Caco-2 (cell line): ENCODE measurements around the gene CPO. TPM values are rescaled to one million over a fixed set of nuclear protein-coding genes. Genes with fewer than 3 reads are reported as not detected.

ENCODE experiments used
- BruUV-seq: library from RNA; stranded (reverse); fragments of 400-500 nt; replicated peaks from 2 replicates; lab custom pipeline; 2021; lab: Mats Ljungman, UMichigan
- CTCF ChIA-PET: fragments of 300-600 bp; sonication (Branson Sonifier 250); formaldehyde crosslinking; loops from one replicate; lab custom pipeline; 2022; ENCODE audit warnings: antibody characterized with exemption; lab: Charles Lee
- POLR2A ChIA-PET: fragments of 300-600 bp; sonication (Branson Sonifier 250); formaldehyde crosslinking; loops from one replicate; lab custom pipeline; 2022; ENCODE audit warnings: antibody characterized with exemption; lab: Charles Lee
- DNase-seq, 2 experiments: peaks; one replicate each; pipeline versions ENCODE4 v3.0.0 to v3.0.0-alpha.2; 2020 to 2022
- H3K27me3 ChIP-seq: replicated peaks from 2 replicates; pipeline ENCODE4 v1.6.0; 2011; ENCODE audit warnings: low read length; ENCODE audit not compliant: control insufficient read depth, insufficient read depth
- H3K36me3 ChIP-seq: 2 replicates; pipeline ENCODE4 v1.5.1; 2011; ENCODE audit warnings: low read length; ENCODE audit not compliant: control insufficient read depth, insufficient read depth
- H3K4me1 ChIP-seq: fragments of 250-450 bp; sonication (Bioruptor Pico); 2 replicates; pipeline ENCODE4 v1.5.1; 2020; ENCODE audit warnings: mild to moderate bottlenecking
- H3K4me3 ChIP-seq: 2 replicates; pipeline ENCODE4 v1.5.1; 2011; ENCODE audit warnings: low read depth, mild to moderate bottlenecking, control low read depth, low read length
- H3K9me3 ChIP-seq: fragments of 250-450 bp; sonication (Bioruptor Pico); 2 replicates; pipeline ENCODE4 v1.5.1; 2020; ENCODE audit warnings: mild to moderate bottlenecking, moderate library complexity
- H3K27ac Mint-ChIP-seq: one replicate; pipeline ENCODE4 v1.8.0; 2022; ENCODE audit warnings: mixed read lengths; ENCODE audit not compliant: unreplicated experiment
- H3K27me3 Mint-ChIP-seq: one replicate; pipeline ENCODE4 v1.8.0; 2022; ENCODE audit warnings: mixed read lengths; ENCODE audit not compliant: insufficient read depth, unreplicated experiment
- H3K36me3 Mint-ChIP-seq: one replicate; pipeline ENCODE4 v1.8.0; 2022; ENCODE audit warnings: mild to moderate bottlenecking, mixed read lengths; ENCODE audit not compliant: insufficient read depth, unreplicated experiment
- H3K4me1 Mint-ChIP-seq: one replicate; pipeline ENCODE4 v1.8.0; 2022; ENCODE audit warnings: low read depth, mixed read lengths; ENCODE audit not compliant: unreplicated experiment
- H3K4me3 Mint-ChIP-seq: one replicate; pipeline ENCODE4 v1.8.0; 2022; ENCODE audit warnings: mild to moderate bottlenecking, moderate library complexity, mixed read lengths; ENCODE audit not compliant: unreplicated experiment
- H3K9me3 Mint-ChIP-seq: one replicate; pipeline ENCODE4 v1.8.0; 2022; ENCODE audit warnings: mixed read lengths; ENCODE audit not compliant: unreplicated experiment
- CTCF ChIP-seq, 2 experiments: fragments of 200-600 bp in 1 of 2; IDR thresholded peaks; 1 replicate in 1 of 2; 2 replicates in 1 of 2; pipeline versions ENCODE4 v1.5.1 to v1.8.0; 2011 to 2022; ENCODE audit warnings: antibody characterized with exemption in 1 of 2, control low read depth in 1 of 2, inconsistent platforms in 1 of 2, low read depth in 1 of 2, low read length in 1 of 2, mild to moderate bottlenecking in 1 of 2, moderate library complexity in 1 of 2; ENCODE audit not compliant: insufficient read depth in 1 of 2, severe bottlenecking in 1 of 2, unreplicated experiment in 1 of 2
- intact Hi-C: fragments of 100-400 bp; cut with micrococcal nuclease; formaldehyde crosslinking; loops from one replicate; pipeline ENCODE4 v1.10.0; 2022; ENCODE audit not compliant: unreplicated experiment
- total RNA-seq: library from RNA; stranded (reverse); gene quantifications from 2 replicates; pipeline ENCODE4 v1.2.3, GENCODE V29; 2022

The CPO gene
- total RNA-seq, 1 experiment from 2014 or later, result not detected

GRCh38 chr2:206988884-206989283 is 49.6 kb downstream of the CPO start:
- DNase-seq, result no peak
- Histone ChIP-seq H3K36me3 (no peaks in the 10 kb centered on the region), H3K9me3 (no peaks in the 10 kb centered on the region), H3K27me3 (no peaks in the 10 kb centered on the region), H3K4me1 (no peaks in the 10 kb centered on the region), H3K4me3 (no peak overlapping the region)
- Mint-ChIP-seq H3K27ac (no peak overlapping the region), H3K27me3 (peaks cover 17% of the 10 kb centered on the region), H3K36me3 (no peaks in the 10 kb centered on the region), H3K4me1 (no peaks in the 10 kb centered on the region), H3K4me3 (no peak overlapping the region), H3K9me3 (no peaks in the 10 kb centered on the region)
- intact Hi-C loops, result loop anchor here (1.0 kb wide), 2 partner anchors 189 to 296 kb away; no protein-coding TSS in a partner anchor
- TF ChIP-seq CTCF (IDR thresholded peaks at IDR 0.05; ENCODE audit: insufficient read depth in 1 of 2, low read depth in 1 of 2, low read length in 1 of 2, severe bottlenecking in 1 of 2, unreplicated experiment in 1 of 2), result no peak
- CTCF ChIA-PET, result interaction anchor here (0.5 kb wide), 1 partner anchor 149 kb away, joined by 4 read pairs; no protein-coding TSS in a partner anchor
- no TSS peak for BruUV-seq
- POLR2A ChIA-PET, result no interaction called here

DNA sequence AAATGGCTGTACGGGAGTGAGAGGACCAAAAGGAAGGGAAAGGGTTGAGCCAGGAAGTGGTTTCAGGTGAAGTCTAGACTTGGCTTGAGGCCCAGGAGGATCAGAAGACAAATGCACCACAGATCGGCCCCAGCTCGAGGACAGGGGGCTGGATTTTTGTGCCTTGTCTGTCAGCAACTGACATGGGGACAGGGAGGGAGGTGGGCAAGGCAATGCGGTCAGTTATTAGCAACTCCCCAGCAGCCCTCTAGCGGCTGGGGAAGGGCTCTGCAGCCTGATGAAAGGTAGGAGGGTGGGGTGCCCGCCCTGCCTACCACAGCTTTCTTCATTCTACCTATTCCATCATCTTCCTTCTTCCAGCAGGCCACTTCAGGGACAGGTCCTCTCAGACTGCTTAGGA is 50.0 kb downstream of the CPO start:
- Histone ChIP-seq H3K9me3 (no peaks in the 10 kb centered on the region), H3K36me3 (no peaks in the 10 kb centered on the region), H3K27me3 (no peaks in the 10 kb centered on the region), H3K4me3 (no peak overlapping the region), H3K4me1 (no peaks in the 10 kb centered on the region)
- CTCF ChIA-PET, result interaction anchor here (0.5 kb wide), 1 partner anchor 150 kb away, joined by 4 read pairs; no protein-coding TSS in a partner anchor
- DNase-seq, result peak; percentile 43 to 46
- Mint-ChIP-seq H3K4me3 (no peak overlapping the region), H3K4me1 (no peaks in the 10 kb centered on the region), H3K36me3 (no peaks in the 10 kb centered on the region), H3K9me3 (no peaks in the 10 kb centered on the region), H3K27ac (no peak overlapping the region), H3K27me3 (peaks cover 14% of the 10 kb centered on the region)
- POLR2A ChIA-PET, result no interaction called here
- BruUV-seq, result no TSS peak
- peak; percentile 87 to 92 for TF ChIP-seq CTCF (IDR thresholded peaks at IDR 0.05; ENCODE audit: insufficient read depth in 1 of 2, low read depth in 1 of 2, low read length in 1 of 2, severe bottlenecking in 1 of 2, unreplicated experiment in 1 of 2)
- intact Hi-C loops, result loop anchor here (1.0 kb wide), 2 partner anchors 189 to 296 kb away; no protein-coding TSS in a partner anchor

DNA sequence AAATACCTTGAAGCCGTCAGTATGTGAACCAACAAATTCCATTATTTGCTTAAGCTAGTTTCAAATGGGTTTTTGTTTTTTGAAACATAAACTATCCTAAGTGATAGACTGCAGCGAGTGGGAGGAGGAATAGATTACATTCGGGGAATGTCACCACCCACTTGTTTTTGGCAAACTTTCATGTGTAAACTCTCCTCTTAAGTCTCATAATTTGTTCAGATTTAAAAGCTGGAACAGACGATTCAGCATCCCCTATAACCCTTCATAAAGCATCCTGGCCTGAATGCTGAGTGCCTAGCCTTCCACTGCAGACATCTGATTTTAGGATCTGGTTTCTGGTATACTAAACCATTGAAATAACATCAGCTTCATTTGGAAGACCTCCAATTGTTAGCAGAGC is 51.0 kb downstream of the CPO start:
- POLR2A ChIA-PET, result no interaction called here
- H3K4me1 Mint-ChIP-seq, result no peaks in the 10 kb centered on the region

More for the DNA sequence above, 51.0 kb downstream of the CPO start:
- no peak overlapping the region for H3K27ac Mint-ChIP-seq
- DNase-seq, result no peak
- Histone ChIP-seq H3K27me3 (no peaks in the 10 kb centered on the region), H3K36me3 (no peaks in the 10 kb centered on the region), H3K4me3 (no peak overlapping the region), H3K9me3 (no peaks in the 10 kb centered on the region), H3K4me1 (no peaks in the 10 kb centered on the region)
- no peaks in the 10 kb centered on the region for H3K36me3 Mint-ChIP-seq
- no TSS peak for BruUV-seq
- intact Hi-C loops, result no loop called here
- peaks cover 13% of the 10 kb centered on the region for H3K27me3 Mint-ChIP-seq
- no peak for TF ChIP-seq CTCF (IDR thresholded peaks at IDR 0.05; ENCODE audit: insufficient read depth in 1 of 2, low read depth in 1 of 2, low read length in 1 of 2, severe bottlenecking in 1 of 2, unreplicated experiment in 1 of 2)
- no peak overlapping the region for H3K4me3 Mint-ChIP-seq
- CTCF ChIA-PET, result interaction anchor here (1.2 kb wide), 1 partner anchor 190 kb away, joined by 4 read pairs; no protein-coding TSS in a partner anchor
- H3K9me3 Mint-ChIP-seq, result no peaks in the 10 kb centered on the region
